MM.1S (cell line): ENCODE data around the gene ADAMTS15.

Source experiments
- DNase-seq: peaks from one replicate; pipeline ENCODE4 v3.0.0-alpha.2; 2015
- H2AFZ ChIP-seq: fragments of 300-600 bp; sonication (generic); 2 replicates; pipeline ENCODE4 v1.6.0; 2016; ENCODE audit warnings: antibody characterized with exemption, low read length
- H3F3A ChIP-seq: fragments of 300-600 bp; sonication (generic); 2 replicates; pipeline ENCODE4 v1.6.1; 2016; ENCODE audit warnings: mild to moderate bottlenecking, antibody characterized with exemption, low read length, moderate library complexity, mixed read lengths; ENCODE audit not compliant: insufficient read depth
- H3K27ac ChIP-seq: fragments of 300-600 bp; sonication (generic); 2 replicates; pipeline ENCODE4 v1.5.1; 2016; ENCODE audit warnings: mild to moderate bottlenecking, low read length
- H3K27me3 ChIP-seq: fragments of 300-600 bp; sonication (generic); replicated peaks from 2 replicates; pipeline ENCODE4 v1.6.0; 2016; ENCODE audit warnings: low read length; ENCODE audit not compliant: insufficient read depth
- H3K36me3 ChIP-seq: fragments of 300-600 bp; sonication (generic); replicated peaks from 2 replicates; pipeline ENCODE4 v1.6.1; 2016; ENCODE audit warnings: mild to moderate bottlenecking, low read length, mixed read lengths; ENCODE audit not compliant: insufficient read depth
- H3K4me1 ChIP-seq: fragments of 300-600 bp; sonication (generic); 2 replicates; pipeline ENCODE4 v1.6.1; 2016; ENCODE audit warnings: low read length, mixed read lengths
- H3K4me2 ChIP-seq: fragments of 300-600 bp; sonication (generic); 2 replicates; pipeline ENCODE4 v1.6.0; 2016; ENCODE audit warnings: low read depth, low read length
- H3K4me3 ChIP-seq: fragments of 300-600 bp; sonication (generic); 2 replicates; pipeline ENCODE4 v1.5.1; 2016; ENCODE audit warnings: low read length, mixed read lengths
- H3K79me2 ChIP-seq: fragments of 300-600 bp; sonication (generic); 2 replicates; pipeline ENCODE4 v1.6.1; 2016; ENCODE audit warnings: mixed run types, low read length, mixed read lengths
- H3K9ac ChIP-seq: fragments of 300-600 bp; sonication (generic); 2 replicates; pipeline ENCODE4 v1.6.1; 2016; ENCODE audit warnings: low read length, mixed read lengths
- H3K9me2 ChIP-seq: fragments of 300-600 bp; sonication (generic); replicated peaks from 2 replicates; pipeline ENCODE4 v1.6.1; 2016; ENCODE audit warnings: mild to moderate bottlenecking, low read length, mixed read lengths; ENCODE audit not compliant: insufficient read depth
- H3K9me3 ChIP-seq: fragments of 300-600 bp; sonication (generic); replicated peaks from 2 replicates; pipeline ENCODE4 v1.6.1; 2016; ENCODE audit warnings: mild to moderate bottlenecking, low read length, mixed read lengths; ENCODE audit not compliant: insufficient read depth
- H4K20me1 ChIP-seq: fragments of 300-600 bp; sonication (generic); 2 replicates; pipeline ENCODE4 v1.6.1; 2016; ENCODE audit warnings: mild to moderate bottlenecking, low read length, moderate library complexity, mixed read lengths; ENCODE audit not compliant: insufficient read depth
- CTCF ChIP-seq: fragments of 300-600 bp; sonication (generic); IDR thresholded peaks from 2 replicates; pipeline ENCODE4 v1.5.1; 2016; ENCODE audit warnings: antibody characterized with exemption, low read length, mixed read lengths
- EZH2 ChIP-seq: fragments of 300-600 bp; sonication (generic); optimal IDR thresholded peaks from 2 replicates; pipeline ENCODE3; 2017; ENCODE audit warnings: low read depth, mild to moderate bottlenecking, antibody characterized with exemption, low read length, mixed read lengths
- EZH2phosphoT487 ChIP-seq: fragments of 300-600 bp; sonication (generic); IDR thresholded peaks from 2 replicates; pipeline ENCODE4 v1.6.1; 2018; ENCODE audit warnings: antibody characterized with exemption, low read length

The ADAMTS15 gene

GRCh38 chr11:130474637-130475400 is 26.4 kb downstream of the ADAMTS15 start:
- Histone ChIP-seq H2AFZ (no peak overlapping the region), H3K27me3 (no peaks in the 10 kb centered on the region), H3K9me3 (no peaks in the 10 kb centered on the region), H3F3A (no peaks in the 10 kb centered on the region), H3K36me3 (no peaks in the 10 kb centered on the region), H3K4me1 (no peaks in the 10 kb centered on the region), H3K4me2 (no peak overlapping the region), H4K20me1 (no peaks in the 10 kb centered on the region), H3K27ac (no peak overlapping the region), H3K9me2 (no peaks in the 10 kb centered on the region), H3K4me3 (no peak overlapping the region), H3K9ac (no peak overlapping the region), H3K79me2 (no peaks in the 10 kb centered on the region)
- no peak for TF ChIP-seq CTCF
- TF ChIP-seq EZH2 = no peak
- no peak for TF ChIP-seq EZH2phosphoT487
- no peak for DNase-seq

GRCh38 chr11:130475426-130476053 is 27.1 kb downstream of the ADAMTS15 start:
- Histone ChIP-seq H2AFZ (no peak overlapping the region), H3K9ac (no peak overlapping the region), H3K27me3 (no peaks in the 10 kb centered on the region), H3K4me1 (no peaks in the 10 kb centered on the region), H3K9me2 (no peaks in the 10 kb centered on the region), H3K79me2 (no peaks in the 10 kb centered on the region), H3K27ac (no peak overlapping the region), H4K20me1 (no peaks in the 10 kb centered on the region), H3K9me3 (no peaks in the 10 kb centered on the region), H3K4me2 (no peak overlapping the region), H3K36me3 (no peaks in the 10 kb centered on the region), H3K4me3 (no peak overlapping the region), H3F3A (no peaks in the 10 kb centered on the region)
- TF ChIP-seq EZH2phosphoT487 (no peak), CTCF (no peak), EZH2 (no peak)
- DNase-seq = no peak

GRCh38 chr11:130476200-130476921 is 27.9 kb downstream of the ADAMTS15 start:
- no peak overlapping the region for H3K4me2 ChIP-seq
- no peak overlapping the region for H3K4me3 ChIP-seq
- H3K27ac ChIP-seq = no peak overlapping the region
- H2AFZ ChIP-seq = no peak overlapping the region
- H4K20me1 ChIP-seq = no peaks in the 10 kb centered on the region
- no peaks in the 10 kb centered on the region for H3K9me2 ChIP-seq
- H3K36me3 ChIP-seq = no peaks in the 10 kb centered on the region
- no peaks in the 10 kb centered on the region for H3K79me2 ChIP-seq
- TF ChIP-seq CTCF = no peak
- no peak for TF ChIP-seq EZH2
- no peak for TF ChIP-seq EZH2phosphoT487
- H3K9me3 ChIP-seq = no peaks in the 10 kb centered on the region
- no peaks in the 10 kb centered on the region for H3K27me3 ChIP-seq
- no peak overlapping the region for H3K9ac ChIP-seq
- H3K4me1 ChIP-seq = no peaks in the 10 kb centered on the region
- no peak for DNase-seq
- no peaks in the 10 kb centered on the region for H3F3A ChIP-seq
